ENCODE measurements around the gene PDGFC. TPM values are rescaled to one million over a fixed set of nuclear protein-coding genes. Genes with fewer than 3 reads are reported as not detected.

Gene PDGFC
- total and polyA plus RNA-seq, 2 experiments from 2014 or later = 35.5 to 63.3 TPM

- no peaks in the 10 kb centered on the region for H3K79me2 ChIP-seq
- H4K20me1 ChIP-seq (ENCODE audit: insufficient read depth, poor library complexity, severe bottlenecking) = no peaks in the 10 kb centered on the region
- no peak overlapping the region for H2AFZ ChIP-seq
- H3K4me1 ChIP-seq (ENCODE audit: insufficient read depth) = peaks cover 9% of the 10 kb centered on the region
- H3K9me3 ChIP-seq (ENCODE audit: low read depth) = no peaks in the 10 kb centered on the region
- H3K4me2 ChIP-seq = no peak overlapping the region
- H3K4me3 ChIP-seq = no peak overlapping the region
- no peaks in the 10 kb centered on the region for H3K9me2 ChIP-seq (replicated peaks; ENCODE audit: insufficient read depth)
- H3K36me3 ChIP-seq (replicated peaks; ENCODE audit: insufficient read depth, low read depth) = no peaks in the 10 kb centered on the region
- no peak for DNase-seq (ENCODE audit: low spot score)
- WGBS (ENCODE audit: low lambda C conversion rate, missing lambda C conversion rate) = 91% methylated on average over 5 of the region's 5 CpGs
- TF ChIP-seq CTCF (IDR thresholded peaks at IDR 0.05; ENCODE audit: poor library complexity) = no peak
- no peak for TF ChIP-seq EZH2phosphoT487 (IDR thresholded peaks at IDR 0.05; ENCODE audit: low read depth, severe bottlenecking, unreplicated experiment)
- TF ChIP-seq EZH2 (IDR thresholded peaks at IDR 0.05; ENCODE audit: borderline replicate concordance) = no peak
- H3K27me3 ChIP-seq = no peaks in the 10 kb centered on the region
- H3K27ac ChIP-seq = no peak overlapping the region
Observed at GRCh38 chr4:156782491-156782890, 189.1 kb downstream of the PDGFC start.

- Histone ChIP-seq H3K9me2 (replicated peaks; ENCODE audit: insufficient read depth) (no peaks in the 10 kb centered on the region), H4K20me1 (ENCODE audit: insufficient read depth, poor library complexity, severe bottlenecking) (no peaks in the 10 kb centered on the region), H2AFZ (no peak overlapping the region), H3K36me3 (replicated peaks; ENCODE audit: insufficient read depth, low read depth) (no peaks in the 10 kb centered on the region), H3K4me2 (no peak overlapping the region), H3K27me3 (no peaks in the 10 kb centered on the region), H3K4me3 (no peak overlapping the region), H3K79me2 (no peaks in the 10 kb centered on the region), H3K9me3 (ENCODE audit: low read depth) (no peaks in the 10 kb centered on the region), H3K4me1 (ENCODE audit: insufficient read depth) (peaks cover 9% of the 10 kb centered on the region), H3K27ac (no peak overlapping the region)
- WGBS (ENCODE audit: low lambda C conversion rate, missing lambda C conversion rate) = 80% methylated on average over 2 of the region's 2 CpGs
- TF ChIP-seq EZH2phosphoT487 (IDR thresholded peaks at IDR 0.05; ENCODE audit: low read depth, severe bottlenecking, unreplicated experiment) (no peak), CTCF (IDR thresholded peaks at IDR 0.05; ENCODE audit: poor library complexity) (no peak), EZH2 (IDR thresholded peaks at IDR 0.05; ENCODE audit: borderline replicate concordance) (no peak)
- DNase-seq (ENCODE audit: low spot score) = no peak
Observed at GRCh38 chr4:156781852-156782251, 189.7 kb downstream of the PDGFC start.

- Histone ChIP-seq H3K4me3 (no peak overlapping the region), H3K9me2 (replicated peaks; ENCODE audit: insufficient read depth) (no peaks in the 10 kb centered on the region), H3K36me3 (replicated peaks; ENCODE audit: insufficient read depth, low read depth) (no peaks in the 10 kb centered on the region), H2AFZ (no peak overlapping the region), H3K9me3 (ENCODE audit: low read depth) (no peaks in the 10 kb centered on the region), H3K4me2 (no peak overlapping the region), H3K27me3 (no peaks in the 10 kb centered on the region), H4K20me1 (ENCODE audit: insufficient read depth, poor library complexity, severe bottlenecking) (no peaks in the 10 kb centered on the region), H3K27ac (peak overlapping the region; percentile 41), H3K79me2 (peaks cover 5% of the 10 kb centered on the region), H3K4me1 (ENCODE audit: insufficient read depth) (peaks cover 12% of the 10 kb centered on the region)
- WGBS (ENCODE audit: low lambda C conversion rate, missing lambda C conversion rate) = 82% methylated on average over 1 of the region's 1 CpG
- DNase-seq (ENCODE audit: low spot score) = no peak
- no peak for TF ChIP-seq EZH2phosphoT487 (IDR thresholded peaks at IDR 0.05; ENCODE audit: low read depth, severe bottlenecking, unreplicated experiment)
- no peak for TF ChIP-seq EZH2 (IDR thresholded peaks at IDR 0.05; ENCODE audit: borderline replicate concordance)
- TF ChIP-seq CTCF (IDR thresholded peaks at IDR 0.05; ENCODE audit: poor library complexity) = no peak
Observed at GRCh38 chr4:156779774-156780173, 191.8 kb downstream of the PDGFC start.

- H3K27me3 ChIP-seq = no peaks in the 10 kb centered on the region
- H3K4me1 ChIP-seq (ENCODE audit: insufficient read depth) = peaks cover 18% of the 10 kb centered on the region
- no peaks in the 10 kb centered on the region for H3K9me3 ChIP-seq (ENCODE audit: low read depth)
- TF ChIP-seq EZH2 (IDR thresholded peaks at IDR 0.05; ENCODE audit: borderline replicate concordance) (no peak), CTCF (IDR thresholded peaks at IDR 0.05; ENCODE audit: poor library complexity) (no peak), EZH2phosphoT487 (IDR thresholded peaks at IDR 0.05; ENCODE audit: low read depth, severe bottlenecking, unreplicated experiment) (no peak)
- H4K20me1 ChIP-seq (ENCODE audit: insufficient read depth, poor library complexity, severe bottlenecking) = no peaks in the 10 kb centered on the region
- H3K4me2 ChIP-seq = no peak overlapping the region
- no peaks in the 10 kb centered on the region for H3K36me3 ChIP-seq (replicated peaks; ENCODE audit: insufficient read depth, low read depth)
- no peak overlapping the region for H3K4me3 ChIP-seq
- H3K27ac ChIP-seq = peak overlapping the region; percentile 41
- H3K9me2 ChIP-seq (replicated peaks; ENCODE audit: insufficient read depth) = no peaks in the 10 kb centered on the region
- no peak for DNase-seq (ENCODE audit: low spot score)
- peaks cover 5% of the 10 kb centered on the region for H3K79me2 ChIP-seq
- H2AFZ ChIP-seq = no peak overlapping the region
- 82% methylated on average over 4 of the region's 4 CpGs for WGBS (ENCODE audit: low lambda C conversion rate, missing lambda C conversion rate)
Observed at GRCh38 chr4:156779042-156779441, 192.6 kb downstream of the PDGFC start.

Data from hepatocyte (in vitro differentiated cells).